GM18508 (cell line): Measurements from ENCODE around the gene MAD1L1.

Source experiments
- ATAC-seq: cut with Tn5 transposase; IDR thresholded peaks from one replicate; pipeline ENCODE4 v1.9.1; 2021; ENCODE audit warnings: moderate number of reproducible peaks; ENCODE audit not compliant: insufficient read depth, unreplicated experiment

Gene MAD1L1

GRCh38 chr7:2109936-2110609, 122.7 kb downstream of the MAD1L1 start:
- no peak for ATAC-seq

DNA sequence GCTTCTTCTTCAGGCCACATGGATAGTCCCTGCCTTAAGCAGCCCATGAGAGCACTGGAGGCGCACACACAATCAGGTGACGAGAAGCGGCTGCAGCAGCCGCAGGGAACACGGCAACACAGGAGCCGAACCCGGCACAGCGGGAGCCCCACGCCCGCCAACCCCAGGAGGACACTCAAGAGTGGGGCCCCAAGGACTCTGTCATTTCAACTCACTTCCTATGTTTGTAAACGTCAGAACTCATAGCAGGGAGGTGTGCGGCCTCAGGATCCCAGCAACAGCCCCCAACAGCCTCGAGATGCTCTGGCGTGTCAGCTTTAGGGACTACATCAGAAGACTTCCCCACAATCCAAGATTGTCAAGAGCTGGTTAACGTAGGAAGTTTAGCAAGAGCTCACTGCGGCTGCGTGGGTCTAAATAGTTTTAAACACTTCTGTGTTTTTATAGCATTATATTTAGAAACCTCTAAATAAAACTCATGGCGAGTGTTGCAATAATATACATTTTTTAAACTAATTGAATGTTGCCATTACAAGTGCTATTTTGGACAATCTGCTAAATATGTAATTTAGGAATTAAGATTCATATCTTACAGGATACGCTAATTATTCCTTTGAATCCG, 123.4 kb downstream of the MAD1L1 start:
- ATAC-seq = no peak

GRCh38 chr7:2108501-2109250, 124.1 kb downstream of the MAD1L1 start:
- ATAC-seq = no peak

- no peak for ATAC-seq
These were observed 124.7 kb downstream of the MAD1L1 start for GRCh38 chr7:2108071-2108455.

GRCh38 chr7:2107386-2108070, 125.2 kb downstream of the MAD1L1 start:
- ATAC-seq = no peak

DNA sequence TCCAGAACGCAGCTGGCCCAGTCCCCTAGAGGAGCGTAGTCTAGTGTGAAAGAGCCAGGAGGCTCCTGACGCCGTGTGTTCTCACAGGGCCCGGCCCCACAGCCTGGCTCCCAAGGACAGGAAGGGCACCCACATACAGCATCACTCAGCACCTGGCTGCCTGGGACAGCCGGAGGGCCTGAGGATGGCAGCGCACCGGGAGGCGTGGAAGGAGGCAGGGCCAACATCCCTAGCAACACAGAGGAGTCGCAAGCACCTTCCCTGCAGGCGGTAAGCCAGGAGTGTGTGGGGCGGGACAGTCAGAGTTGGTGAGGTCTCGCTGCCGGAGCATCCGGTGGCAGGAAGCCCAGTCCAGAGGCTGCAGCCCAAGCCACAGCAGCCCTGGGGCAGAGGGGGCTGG, 125.8 kb downstream of the MAD1L1 start:
- no peak for ATAC-seq

DNA sequence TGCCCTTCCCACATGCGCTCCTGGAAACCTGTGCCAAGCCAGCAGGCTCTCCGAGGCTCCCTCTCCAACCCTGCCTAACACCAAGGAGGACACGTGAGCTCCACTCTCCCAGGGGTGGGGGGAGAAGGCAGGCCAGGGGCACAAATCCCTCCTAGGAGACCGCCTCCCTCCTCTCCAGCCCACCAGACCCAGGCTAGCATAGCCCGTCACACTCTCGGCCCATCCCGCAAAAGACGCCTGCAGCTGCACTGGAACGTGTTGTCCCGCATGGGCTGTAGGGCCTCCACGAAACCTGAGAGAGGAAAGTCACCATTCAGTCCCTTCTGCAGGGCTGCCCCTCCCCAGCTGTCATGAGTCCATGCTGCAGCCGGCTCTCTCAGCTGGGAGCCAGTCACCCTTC, 126.3 kb downstream of the MAD1L1 start:
- ATAC-seq = no peak

- ATAC-seq = no peak
These were observed 126.8 kb downstream of the MAD1L1 start for GRCh38 chr7:2105917-2106316.

GRCh38 chr7:2105280-2105679, 127.5 kb downstream of the MAD1L1 start:
- ATAC-seq = no peak

DNA sequence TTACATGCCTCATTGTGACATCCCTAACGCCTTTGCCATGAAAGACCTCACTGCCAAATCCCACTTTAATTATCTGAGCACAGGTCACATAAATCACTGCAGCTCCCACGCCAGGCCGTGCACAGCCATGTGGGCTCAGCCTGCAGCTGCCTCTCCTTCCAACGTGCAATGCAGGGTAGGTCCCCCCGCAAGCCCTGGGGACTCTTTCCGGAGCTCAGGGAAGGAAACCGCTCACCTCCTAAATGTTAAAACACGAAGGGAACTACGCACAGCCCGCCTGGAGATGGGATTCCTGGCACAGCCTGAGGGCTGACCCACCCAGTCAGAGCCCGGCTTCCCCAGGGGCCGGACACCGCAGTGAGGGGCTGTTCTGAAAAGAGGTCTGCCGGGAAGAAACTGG, 128.0 kb downstream of the MAD1L1 start:
- ATAC-seq = no peak

GRCh38 chr7:2104107-2104710, 128.5 kb downstream of the MAD1L1 start:
- no peak for ATAC-seq

- no peak for ATAC-seq
These were observed 129.5 kb downstream of the MAD1L1 start for GRCh38 chr7:2103071-2103898.

DNA sequence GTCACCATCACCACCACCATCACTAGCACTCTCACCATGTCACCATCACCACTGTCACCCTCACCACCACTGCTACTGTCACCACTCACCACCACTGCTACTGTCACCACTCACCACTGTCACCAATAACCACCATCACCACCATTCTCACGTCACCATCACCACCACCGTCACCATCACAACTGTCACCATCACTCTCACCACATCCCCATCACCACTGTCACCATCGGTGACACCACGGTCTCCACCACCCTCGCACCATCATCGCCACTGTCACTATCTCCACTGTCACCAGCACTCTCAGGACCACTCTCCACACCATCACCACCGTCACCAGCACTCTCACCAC, 130.4 kb downstream of the MAD1L1 start:
- no peak for ATAC-seq

DNA sequence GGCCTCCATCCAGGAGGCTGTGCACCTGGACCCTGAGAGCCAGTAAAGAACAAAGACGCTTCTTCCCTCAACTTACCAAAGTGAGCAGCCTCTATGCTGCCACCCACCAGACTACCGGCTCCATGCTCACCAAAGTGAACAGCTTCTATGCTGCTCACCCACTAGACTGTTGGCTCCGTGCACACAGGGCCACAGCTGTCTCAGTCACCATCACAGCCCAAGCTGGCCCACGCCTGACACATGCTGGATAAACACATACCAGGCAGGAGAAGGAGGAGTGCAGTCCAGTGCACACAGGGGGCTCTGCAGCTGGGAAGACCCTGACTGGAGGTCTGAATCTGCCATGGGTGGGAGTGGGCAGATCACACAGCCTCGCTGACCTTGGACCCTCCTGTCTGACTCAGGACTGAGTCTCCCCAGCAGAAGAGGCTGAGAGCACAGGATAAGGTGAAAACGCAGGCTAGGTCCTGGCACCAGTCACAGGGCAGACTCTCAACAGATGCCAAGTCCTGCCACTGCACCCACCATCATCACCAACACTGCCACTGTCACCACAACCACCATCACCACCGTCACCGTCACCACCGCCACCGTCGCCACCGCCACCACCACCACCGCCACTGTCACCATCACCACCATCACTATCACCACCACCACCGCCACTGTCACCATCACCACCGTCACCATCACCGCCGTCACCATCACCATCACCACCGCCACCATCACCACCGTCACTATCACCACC, 130.9 kb downstream of the MAD1L1 start:
- ATAC-seq = no peak

DNA sequence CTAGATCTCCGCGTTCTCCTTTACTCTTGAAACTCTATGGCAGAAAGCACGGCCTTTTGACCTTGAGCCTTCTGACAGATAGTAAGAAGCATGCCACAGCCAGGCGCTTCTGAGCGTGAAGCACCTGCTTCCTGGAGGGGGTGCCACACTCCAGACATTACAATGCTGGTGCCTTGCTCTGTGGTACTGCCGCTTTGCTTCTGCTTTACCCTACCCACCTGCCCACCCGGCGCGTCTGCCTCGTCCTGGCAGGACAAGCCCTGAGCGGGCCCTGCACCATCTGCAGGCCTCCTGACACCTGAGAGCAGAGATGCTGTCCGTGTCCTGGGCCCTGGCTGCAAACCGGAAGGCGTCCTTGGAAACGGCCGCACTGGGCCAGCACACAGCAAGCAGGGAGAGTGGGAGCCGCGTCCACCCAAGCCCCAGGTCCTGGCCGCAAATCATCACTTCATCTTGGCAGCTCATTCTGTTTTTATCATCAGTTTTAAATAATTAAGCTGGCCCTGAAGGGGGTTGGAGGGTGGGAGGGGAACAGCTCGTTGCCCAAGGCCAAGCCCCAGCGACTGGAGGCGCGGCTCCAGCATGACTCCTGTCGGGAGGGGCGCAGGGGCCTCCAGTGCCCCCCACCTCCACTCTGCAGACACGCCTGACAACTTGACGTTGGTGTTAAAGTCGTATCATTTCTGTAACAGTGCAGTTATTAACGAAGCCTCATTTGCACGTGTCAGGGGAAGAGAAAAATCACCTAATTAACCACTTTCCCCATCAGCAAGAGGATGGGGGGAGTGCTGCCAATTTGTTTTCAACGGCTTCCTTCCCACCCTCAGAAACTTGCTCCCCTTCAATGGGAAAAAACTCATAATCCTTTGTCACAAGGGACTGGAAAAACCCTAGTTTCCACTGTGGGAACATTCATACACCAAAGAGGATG, 132.2 kb downstream of the MAD1L1 start:
- ATAC-seq = no peak

DNA sequence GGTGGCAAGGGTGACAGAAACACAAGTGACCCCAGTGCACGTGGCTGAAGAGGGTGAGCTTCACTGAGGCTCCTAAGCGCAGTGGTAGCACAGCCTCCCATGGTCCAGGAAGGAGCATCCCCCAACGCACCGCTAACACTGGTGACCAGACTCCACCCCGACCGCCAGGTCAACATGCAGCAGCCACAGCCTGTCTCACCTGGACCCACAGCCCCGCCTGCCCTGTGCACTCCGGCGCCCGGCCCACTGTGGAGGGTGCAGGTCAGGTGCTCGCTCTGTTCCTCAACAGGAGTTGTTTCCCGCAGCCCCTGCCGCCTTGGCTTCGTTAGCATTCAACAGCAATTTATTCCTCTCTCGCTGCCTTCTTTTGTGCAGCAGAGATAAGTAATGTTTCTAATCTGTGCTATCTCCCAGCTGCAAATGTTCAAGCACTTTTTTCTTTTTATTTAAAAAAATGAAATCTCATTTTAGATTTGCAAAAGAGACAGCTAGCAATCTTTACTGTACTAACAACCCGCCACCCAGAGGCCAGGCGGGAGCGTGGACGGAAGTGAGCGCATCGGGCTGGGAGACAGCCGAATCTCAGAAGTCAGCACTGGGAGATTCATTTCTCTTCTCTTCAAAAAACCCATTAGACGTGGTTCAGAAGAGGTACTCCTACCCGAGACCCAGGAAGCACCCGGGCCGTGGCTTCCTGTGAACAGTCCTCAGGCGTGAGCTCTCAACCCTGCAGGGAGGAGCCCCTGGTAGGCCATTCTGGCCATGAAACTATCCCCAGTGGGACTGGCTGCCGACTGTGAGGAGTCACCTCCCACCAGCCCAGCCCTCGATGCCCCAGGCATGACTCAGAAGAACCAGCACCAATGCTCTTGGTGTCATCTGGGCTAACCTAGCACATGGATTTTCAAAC, 133.4 kb downstream of the MAD1L1 start:
- ATAC-seq = no peak

DNA sequence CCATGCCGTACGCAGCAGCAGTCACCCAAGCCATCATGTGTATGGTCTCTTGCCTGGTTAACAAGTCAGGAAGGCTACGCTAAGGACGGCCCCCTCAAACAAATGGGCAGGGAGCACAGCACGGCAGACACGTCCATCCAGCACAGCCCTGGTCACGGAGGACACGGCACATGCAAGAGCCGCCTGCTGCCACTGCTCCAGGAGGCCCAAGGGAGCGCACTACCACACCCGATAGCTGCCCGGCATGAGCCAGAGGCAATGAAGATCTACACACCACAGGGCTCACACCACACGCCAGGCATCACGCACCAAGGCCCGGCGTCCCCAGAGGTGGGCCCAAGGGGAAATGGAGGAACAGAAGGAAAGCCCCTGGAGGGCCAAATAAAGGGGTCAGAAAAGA, 134.2 kb downstream of the MAD1L1 start:
- no peak for ATAC-seq
